Hepatocyte (in vitro differentiated cells): ENCODE data around the gene SMARCA2. TPM values are rescaled to one million over a fixed set of nuclear protein-coding genes. Genes with fewer than 3 reads are reported as not detected.

ENCODE experiments used
- DNase-seq: peaks from one replicate; pipeline ENCODE4 v3.0.0-alpha.2; 2016; ENCODE audit warnings: low spot score
- H2AFZ ChIP-seq: fragments of 200-600 bp; sonication (generic); 2 replicates; pipeline ENCODE4 v1.6.0; 2016; ENCODE audit warnings: antibody characterized with exemption, mild to moderate bottlenecking
- H3K27ac ChIP-seq: fragments of 200-600 bp; sonication (generic); 2 replicates; pipeline ENCODE4 v1.5.1; 2016; ENCODE audit warnings: mild to moderate bottlenecking
- H3K27me3 ChIP-seq: fragments of 200-600 bp; sonication (generic); 2 replicates; pipeline ENCODE4 v1.6.1; 2016
- H3K36me3 ChIP-seq: fragments of 200-600 bp; sonication (generic); replicated peaks from 2 replicates; pipeline ENCODE4 v1.5.1; 2016; ENCODE audit warnings: low read depth; ENCODE audit not compliant: insufficient read depth
- H3K4me1 ChIP-seq: fragments of 200-600 bp; sonication (generic); 2 replicates; pipeline ENCODE4 v1.5.1; 2016; ENCODE audit warnings: mild to moderate bottlenecking, moderate library complexity; ENCODE audit not compliant: insufficient read depth
- H3K4me2 ChIP-seq: fragments of 200-600 bp; sonication (generic); 2 replicates; pipeline ENCODE4 v1.6.0; 2016
- H3K4me3 ChIP-seq: fragments of 200-600 bp; sonication (generic); 2 replicates; pipeline ENCODE4 v1.5.1; 2016; ENCODE audit warnings: mild to moderate bottlenecking
- H3K79me2 ChIP-seq: fragments of 200-600 bp; sonication (generic); 2 replicates; pipeline ENCODE4 v1.6.0; 2017; ENCODE audit warnings: mild to moderate bottlenecking
- H3K9me2 ChIP-seq: fragments of 200-600 bp; sonication (generic); replicated peaks from 2 replicates; pipeline ENCODE4 v1.6.0; 2017; ENCODE audit warnings: mild to moderate bottlenecking; ENCODE audit not compliant: insufficient read depth
- H3K9me3 ChIP-seq: fragments of 200-600 bp; sonication (generic); 2 replicates; pipeline ENCODE4 v1.5.1; 2016; ENCODE audit warnings: low read depth, mild to moderate bottlenecking
- H4K20me1 ChIP-seq: fragments of 200-600 bp; sonication (generic); 2 replicates; pipeline ENCODE4 v1.6.0; 2016; ENCODE audit warnings: mild to moderate bottlenecking; ENCODE audit not compliant: insufficient read depth, poor library complexity, severe bottlenecking
- EZH2 ChIP-seq: fragments of 200-600 bp; sonication (generic); IDR thresholded peaks from 2 replicates; pipeline ENCODE4 v1.6.1; 2016; ENCODE audit warnings: antibody characterized with exemption, mild to moderate bottlenecking, borderline replicate concordance
- EZH2phosphoT487 ChIP-seq: fragments of 200-600 bp; sonication (generic); IDR thresholded peaks from one replicate; pipeline ENCODE4 v1.6.1; 2018; ENCODE audit warnings: antibody characterized with exemption, mild to moderate bottlenecking, low read depth, moderate library complexity; ENCODE audit not compliant: unreplicated experiment, severe bottlenecking
- WGBS: methylation state at CpG from one replicate; pipeline ENCODE4 v1.1.6; 2016; ENCODE audit warnings: low lambda C conversion rate; ENCODE audit errors: missing lambda C conversion rate; 5-methylcytosine and 5-hydroxymethylcytosine counted together
- polyA plus RNA-seq: library from polyadenylated mRNA; unstranded; fragments of >200 nt; fragmentation: Nextera tagmentation; extraction: Ambion mirVana; gene quantifications from 2 replicates; pipeline ENCODE4 v1.2.1, GENCODE V29; 2016
- total RNA-seq: library from RNA; depleted of rRNA; stranded (reverse); fragments of >200 nt; gene quantifications from 2 replicates; pipeline ENCODE4 v1.2.3, GENCODE V29; 2014
- TF ChIP-seq, protein P1 (sequence below): fragments of 200-600 bp; sonication (generic); IDR thresholded peaks from 2 replicates; pipeline ENCODE4 v1.5.1; 2016; ENCODE audit warnings: antibody characterized with exemption, mild to moderate bottlenecking; ENCODE audit not compliant: poor library complexity

SMARCA2 gene
- total and polyA plus RNA-seq, 2 experiments from 2014 or later = 39.9 to 65.3 TPM

DNA sequence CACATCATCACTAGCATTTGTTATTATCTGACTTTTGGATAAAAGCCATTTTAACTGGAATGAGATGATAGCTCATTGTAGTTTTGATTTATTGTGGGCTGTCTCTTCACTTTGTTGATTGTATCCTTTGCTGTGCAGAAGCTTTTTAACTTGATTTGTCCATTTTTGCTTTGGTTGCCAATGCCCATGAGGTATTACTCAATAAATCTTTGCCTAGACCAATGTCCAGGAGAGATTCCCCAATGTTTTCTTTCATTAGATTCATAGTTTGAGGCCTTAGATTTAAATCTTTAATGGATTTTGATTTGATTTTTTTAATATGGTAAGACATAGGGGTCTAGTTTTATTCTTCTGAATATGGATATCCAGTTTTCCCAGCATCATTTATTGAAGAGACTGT, 28.8 kb upstream of the SMARCA2 start:
- DNase-seq = no peak
- H3K27me3 ChIP-seq = no peaks in the 10 kb centered on the region
- H3K4me3 ChIP-seq = no peak overlapping the region
- H3K79me2 ChIP-seq = no peaks in the 10 kb centered on the region
- H3K4me1 ChIP-seq = no peaks in the 10 kb centered on the region
- no peak overlapping the region for H3K27ac ChIP-seq
- H2AFZ ChIP-seq = no peak overlapping the region
- H3K4me2 ChIP-seq = no peak overlapping the region
- no peaks in the 10 kb centered on the region for H3K36me3 ChIP-seq
- TF ChIP-seq EZH2phosphoT487 (no peak), EZH2 (no peak)
- TF ChIP-seq, protein P1, sequence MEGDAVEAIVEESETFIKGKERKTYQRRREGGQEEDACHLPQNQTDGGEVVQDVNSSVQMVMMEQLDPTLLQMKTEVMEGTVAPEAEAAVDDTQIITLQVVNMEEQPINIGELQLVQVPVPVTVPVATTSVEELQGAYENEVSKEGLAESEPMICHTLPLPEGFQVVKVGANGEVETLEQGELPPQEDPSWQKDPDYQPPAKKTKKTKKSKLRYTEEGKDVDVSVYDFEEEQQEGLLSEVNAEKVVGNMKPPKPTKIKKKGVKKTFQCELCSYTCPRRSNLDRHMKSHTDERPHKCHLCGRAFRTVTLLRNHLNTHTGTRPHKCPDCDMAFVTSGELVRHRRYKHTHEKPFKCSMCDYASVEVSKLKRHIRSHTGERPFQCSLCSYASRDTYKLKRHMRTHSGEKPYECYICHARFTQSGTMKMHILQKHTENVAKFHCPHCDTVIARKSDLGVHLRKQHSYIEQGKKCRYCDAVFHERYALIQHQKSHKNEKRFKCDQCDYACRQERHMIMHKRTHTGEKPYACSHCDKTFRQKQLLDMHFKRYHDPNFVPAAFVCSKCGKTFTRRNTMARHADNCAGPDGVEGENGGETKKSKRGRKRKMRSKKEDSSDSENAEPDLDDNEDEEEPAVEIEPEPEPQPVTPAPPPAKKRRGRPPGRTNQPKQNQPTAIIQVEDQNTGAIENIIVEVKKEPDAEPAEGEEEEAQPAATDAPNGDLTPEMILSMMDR = no peak
- H3K9me3 ChIP-seq = no peaks in the 10 kb centered on the region
- no peaks in the 10 kb centered on the region for H3K9me2 ChIP-seq
- H4K20me1 ChIP-seq = no peaks in the 10 kb centered on the region

DNA sequence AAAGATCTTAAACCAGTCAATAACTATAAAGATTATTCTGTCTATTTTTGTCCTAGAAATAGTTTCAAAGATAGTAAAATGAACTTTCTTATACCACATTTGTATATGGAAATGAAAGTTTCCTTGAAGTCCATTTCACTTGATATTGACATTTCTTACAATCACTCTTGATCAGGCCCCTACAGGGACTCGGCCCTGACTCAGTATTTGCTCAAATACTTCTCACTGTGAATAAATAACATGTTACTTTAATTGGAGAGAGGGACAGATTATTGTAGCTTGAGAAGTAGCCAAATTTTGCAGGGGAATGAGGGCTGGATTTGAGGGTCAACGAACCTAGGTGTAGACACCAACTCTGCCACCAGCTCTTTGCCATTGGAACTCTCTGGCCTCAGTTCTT, 25.6 kb upstream of the SMARCA2 start:
- Histone ChIP-seq H3K9me2 (no peaks in the 10 kb centered on the region), H3K4me3 (no peak overlapping the region), H3K4me1 (no peaks in the 10 kb centered on the region), H3K4me2 (no peak overlapping the region), H3K36me3 (no peaks in the 10 kb centered on the region), H2AFZ (no peak overlapping the region), H3K79me2 (no peaks in the 10 kb centered on the region), H4K20me1 (no peaks in the 10 kb centered on the region), H3K27me3 (no peaks in the 10 kb centered on the region), H3K9me3 (no peaks in the 10 kb centered on the region), H3K27ac (no peak overlapping the region)
- no peak for TF ChIP-seq EZH2phosphoT487
- TF ChIP-seq EZH2 = no peak
- TF ChIP-seq, protein P1 = no peak
- 80% methylated on average over 2 of the region's 2 CpGs for WGBS
- no peak for DNase-seq

DNA sequence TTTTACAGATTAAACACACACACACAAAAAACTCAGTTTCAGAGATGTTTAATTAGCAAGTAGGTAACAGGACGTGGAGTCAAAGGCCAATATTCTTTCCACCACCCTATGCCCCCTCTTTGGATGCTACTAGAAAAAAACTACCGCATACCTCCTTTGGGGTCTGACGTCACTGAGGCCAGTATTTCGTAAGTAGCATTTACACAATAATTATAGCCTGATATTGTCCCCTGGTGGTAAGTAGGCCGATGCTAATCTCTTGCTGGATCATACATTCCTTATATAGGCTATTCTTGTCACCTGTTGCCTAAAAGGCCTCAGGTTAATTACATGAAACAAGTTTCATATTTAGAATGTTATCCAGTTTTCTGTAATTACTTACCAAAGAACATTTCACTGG, 21.0 kb upstream of the SMARCA2 start:
- Histone ChIP-seq H4K20me1 (no peaks in the 10 kb centered on the region), H3K79me2 (no peaks in the 10 kb centered on the region), H3K27me3 (no peaks in the 10 kb centered on the region), H3K4me2 (no peak overlapping the region), H3K9me2 (no peaks in the 10 kb centered on the region), H3K36me3 (no peaks in the 10 kb centered on the region), H3K4me3 (no peak overlapping the region), H3K4me1 (no peaks in the 10 kb centered on the region), H2AFZ (no peak overlapping the region), H3K27ac (no peak overlapping the region), H3K9me3 (no peaks in the 10 kb centered on the region)
- WGBS = 70% methylated on average over 5 of the region's 5 CpGs
- TF ChIP-seq EZH2phosphoT487 (no peak), EZH2 (no peak)
- TF ChIP-seq, protein P1 = no peak
- DNase-seq = no peak

DNA sequence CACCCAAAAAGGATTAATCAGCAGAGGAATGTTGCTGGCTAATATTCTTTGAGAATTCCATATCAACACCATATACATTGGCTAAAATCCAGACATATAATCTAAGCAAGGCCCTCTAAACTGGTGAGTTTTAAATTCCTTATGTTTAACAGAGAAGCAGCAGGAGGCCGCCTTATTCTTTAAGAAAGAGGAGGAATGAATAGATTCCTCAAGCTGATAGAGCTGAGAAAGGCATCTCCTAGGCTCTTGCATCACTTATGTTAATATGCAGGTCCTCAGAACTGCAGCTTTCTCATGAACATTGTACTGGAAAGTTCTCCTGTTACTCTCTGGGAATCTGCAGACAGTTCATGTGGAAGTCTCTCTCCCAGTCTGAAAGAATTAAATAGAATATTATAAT, 20.1 kb upstream of the SMARCA2 start:
- Histone ChIP-seq H3K4me1 (no peaks in the 10 kb centered on the region), H3K9me3 (no peaks in the 10 kb centered on the region), H3K79me2 (no peaks in the 10 kb centered on the region), H3K4me2 (no peak overlapping the region), H3K27me3 (no peaks in the 10 kb centered on the region), H3K27ac (no peak overlapping the region), H4K20me1 (no peaks in the 10 kb centered on the region), H3K4me3 (no peak overlapping the region), H3K36me3 (no peaks in the 10 kb centered on the region), H2AFZ (no peak overlapping the region), H3K9me2 (no peaks in the 10 kb centered on the region)
- TF ChIP-seq EZH2 = no peak
- TF ChIP-seq EZH2phosphoT487 = no peak
- TF ChIP-seq, protein P1 = no peak
- 68% methylated on average over 1 of the region's 1 CpG for WGBS
- DNase-seq = no peak
